ENCODE measurements around the gene MAJIN. TPM values are rescaled to one million over a fixed set of nuclear protein-coding genes. Genes with fewer than 3 reads are reported as not detected.
A peak's percentile ranks its signal among the peaks of the same experiment; 100 is the strongest.

Gene MAJIN
- total and polyA plus RNA-seq, 10 of the 15 experiments (the other 5 are each of a cell fraction or from before 2014, with no cell fraction given): 0.10 TPM; not detected in 9

DNA sequence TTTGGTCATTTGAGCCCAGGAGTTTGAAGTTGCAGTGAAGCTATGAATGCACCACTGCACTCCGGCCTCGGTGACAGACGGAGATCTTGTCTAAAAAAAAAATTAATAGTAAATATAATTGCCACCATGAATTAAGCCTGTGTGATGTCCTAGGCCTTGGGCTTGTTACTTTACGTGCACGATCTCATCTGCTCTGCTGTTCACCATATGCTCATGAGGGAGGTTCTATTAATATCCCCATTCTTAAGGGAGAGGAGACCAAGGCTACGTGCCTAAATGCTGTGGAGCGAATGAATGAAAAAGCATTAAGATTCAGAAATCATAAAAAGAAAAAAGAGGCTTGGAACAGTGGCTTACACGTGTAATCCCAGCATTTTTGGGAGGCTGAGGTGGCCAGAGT is 52.3 kb downstream of the MAJIN start:
- Histone ChIP-seq H3K4me3 (no peak overlapping the region), H3K9ac (ENCODE audit: control insufficient read depth, insufficient read depth, low read length) (no peak overlapping the region), H4K20me1 (ENCODE audit: control insufficient read depth, insufficient read depth) (no peaks in the 10 kb centered on the region), H3K79me2 (ENCODE audit: control insufficient read depth, insufficient read depth, low read length) (peaks cover 11% of the 10 kb centered on the region), H3K4me2 (ENCODE audit: control insufficient read depth, insufficient read depth) (no peak overlapping the region), H3K4me1 (ENCODE audit: control insufficient read depth, insufficient read depth, low read length) (peaks cover 12% of the 10 kb centered on the region), H3K27ac (ENCODE audit: control insufficient read depth, insufficient read depth) (no peak overlapping the region), H3K9me3 (replicated peaks; ENCODE audit: control insufficient read depth, insufficient read depth, low read length) (no peaks in the 10 kb centered on the region), H3K27me3 (replicated peaks in 1 of 2; ENCODE audit: control insufficient read depth in 2 of 2, insufficient read depth in 2 of 2, low read length in 1 of 2) (no peaks in the 10 kb centered on the region), H2AFZ (ENCODE audit: control insufficient read depth, low read depth, low read length) (no peak overlapping the region), H3K36me3 (ENCODE audit: control insufficient read depth in 2 of 2, insufficient read depth in 2 of 2, low read length in 1 of 2) (no peaks in the 10 kb centered on the region)
- DNase-seq (ENCODE audit: low read depth, low spot score): no peak
- in situ Hi-C loops (cut with MboI) (no loop called here), intact Hi-C loops (cut with micrococcal nuclease; ENCODE audit: unreplicated experiment) (loop anchor here (5.0 kb wide), 1 partner anchor 193 kb away; the partner anchor contains the start of gene TM7SF2)
- RAD21 ChIA-PET (ENCODE audit: unreplicated experiment): no interaction called here
- no peak for FAIRE-seq
- 85% methylated on average over 8 of the region's 8 CpGs for WGBS (ENCODE audit: insufficient coverage, insufficient replicate concordance, low lambda C conversion rate, missing lambda C conversion rate)
- POLR2A ChIA-PET: interaction anchor here (0.8 kb wide), 1 partner anchor 77 kb away, joined by 4 read pairs; the partner anchor contains the start of gene BATF2
- no TSS peak for BruUV-seq (replicated peaks)
- no peak for ATAC-seq
- CTCF ChIA-PET: interaction anchor here (0.6 to 2.3 kb wide), 5 partner anchors 26 to 199 kb away, joined by 3 to 9 read pairs (median 3); partner anchors contain the start of genes ARL2 and BATF2
- TF ChIP-seq MTA3 (IDR thresholded peaks at IDR 0.05; ENCODE audit: borderline replicate concordance, low read length) (no peak), NR2C1 (IDR thresholded peaks at IDR 0.05) (no peak), FOS (IDR thresholded peaks at IDR 0.05; ENCODE audit: borderline replicate concordance, extremely low read depth, insufficient read length) (no peak)
- SMC1A ChIA-PET (ENCODE audit: uncharacterized antibody, unreplicated experiment): interaction anchor here (1.3 kb wide), 1 partner anchor 24 kb away, joined by 4 read pairs; no protein-coding TSS in a partner anchor

DNA sequence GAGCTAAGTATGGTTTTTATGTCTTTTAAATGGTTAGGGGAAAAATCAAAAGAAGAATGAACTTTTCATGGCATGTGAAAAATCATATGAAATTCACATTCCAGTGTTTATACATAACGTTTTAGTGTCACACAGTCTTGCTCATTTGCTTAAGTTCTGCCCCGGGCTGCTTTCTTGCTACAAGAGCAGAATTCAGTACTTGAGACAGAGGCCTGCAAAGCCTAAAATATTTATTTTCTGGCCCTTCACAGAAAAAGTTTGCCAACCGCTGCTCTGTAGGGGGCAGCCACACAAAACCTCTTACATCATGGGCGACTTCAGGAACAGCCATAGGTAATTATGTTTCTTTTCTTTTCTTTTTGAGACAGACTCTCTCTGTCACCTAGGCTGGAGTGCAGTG is 53.9 kb downstream of the MAJIN start:
- ChIA-PET POLR2A (interaction anchor here (0.6 to 1.4 kb wide), 6 partner anchors 9 to 136 kb away, joined by 3 to 4 read pairs (median 3); no protein-coding TSS in a partner anchor), RAD21 (ENCODE audit: unreplicated experiment) (interaction anchor here (0.7 to 0.9 kb wide), 2 partner anchors 59 to 139 kb away, joined by 3 to 4 read pairs; no protein-coding TSS in a partner anchor), CTCF (interaction anchor here (0.6 to 2.3 kb wide), 13 partner anchors 9 to 199 kb away, joined by 3 to 18 read pairs (median 3); partner anchors contain the start of genes BATF2 and ZNHIT2), SMC1A (ENCODE audit: uncharacterized antibody, unreplicated experiment) (interaction anchor here (0.8 to 1.8 kb wide), 4 partner anchors 45 to 79 kb away, joined by 3 to 19 read pairs (median 4); partner anchors contain the start of gene BATF2)
- peaks cover 11% of the 10 kb centered on the region for H3K79me2 ChIP-seq (ENCODE audit: control insufficient read depth, insufficient read depth, low read length)
- peak overlapping the region; percentile 23 for H3K4me2 ChIP-seq (ENCODE audit: control insufficient read depth, insufficient read depth)
- peak overlapping the region; percentile 5; the same call in 1 of the 2 replicates for H3K27ac ChIP-seq (ENCODE audit: control insufficient read depth, insufficient read depth)
- no peak for DNase-seq (ENCODE audit: low read depth, low spot score)
- WGBS (ENCODE audit: insufficient coverage, insufficient replicate concordance, low lambda C conversion rate, missing lambda C conversion rate): 0% methylated on average over 4 of the region's 4 CpGs
- H3K4me3 ChIP-seq: peak overlapping the region; percentile 77
- FAIRE-seq: no peak
- intact Hi-C loops (cut with micrococcal nuclease; ENCODE audit: unreplicated experiment): loop anchor here (5.0 kb wide), 1 partner anchor 194 kb away; the partner anchor contains the start of gene TM7SF2
- H3K4me1 ChIP-seq (ENCODE audit: control insufficient read depth, insufficient read depth, low read length): peaks cover 6% of the 10 kb centered on the region
- peak; percentile 9; the same call in 2 of the 3 replicates for ATAC-seq
- no peaks in the 10 kb centered on the region for H3K27me3 ChIP-seq (replicated peaks in 1 of 2; ENCODE audit: control insufficient read depth in 2 of 2, insufficient read depth in 2 of 2, low read length in 1 of 2)
- BruUV-seq (replicated peaks): no TSS peak
- no peaks in the 10 kb centered on the region for H3K36me3 ChIP-seq (ENCODE audit: control insufficient read depth in 2 of 2, insufficient read depth in 2 of 2, low read length in 1 of 2)
- H4K20me1 ChIP-seq (ENCODE audit: control insufficient read depth, insufficient read depth): no peaks in the 10 kb centered on the region
- H3K9me3 ChIP-seq (replicated peaks; ENCODE audit: control insufficient read depth, insufficient read depth, low read length): no peaks in the 10 kb centered on the region
- H3K9ac ChIP-seq (ENCODE audit: control insufficient read depth, insufficient read depth, low read length): peak overlapping the region; percentile 36; the same call in 1 of the 2 replicates
- H2AFZ ChIP-seq (ENCODE audit: control insufficient read depth, low read depth, low read length): peak overlapping the region; percentile 58
- in situ Hi-C loops (cut with MboI): no loop called here
- TF ChIP-seq ATF7 (IDR thresholded peaks at IDR 0.05; ENCODE audit: low read depth): peak; percentile 53
- no peak for TF ChIP-seq GABPA (IDR thresholded peaks at IDR 0.05; ENCODE audit: low read depth)
- TF ChIP-seq REST (IDR thresholded peaks at IDR 0.05; ENCODE audit: low read depth, low read length): peak; percentile 31; the same call in 1 of the 2 replicates
- TF ChIP-seq ZNF217 (IDR thresholded peaks at IDR 0.05): no peak
- TF ChIP-seq, protein P1, sequence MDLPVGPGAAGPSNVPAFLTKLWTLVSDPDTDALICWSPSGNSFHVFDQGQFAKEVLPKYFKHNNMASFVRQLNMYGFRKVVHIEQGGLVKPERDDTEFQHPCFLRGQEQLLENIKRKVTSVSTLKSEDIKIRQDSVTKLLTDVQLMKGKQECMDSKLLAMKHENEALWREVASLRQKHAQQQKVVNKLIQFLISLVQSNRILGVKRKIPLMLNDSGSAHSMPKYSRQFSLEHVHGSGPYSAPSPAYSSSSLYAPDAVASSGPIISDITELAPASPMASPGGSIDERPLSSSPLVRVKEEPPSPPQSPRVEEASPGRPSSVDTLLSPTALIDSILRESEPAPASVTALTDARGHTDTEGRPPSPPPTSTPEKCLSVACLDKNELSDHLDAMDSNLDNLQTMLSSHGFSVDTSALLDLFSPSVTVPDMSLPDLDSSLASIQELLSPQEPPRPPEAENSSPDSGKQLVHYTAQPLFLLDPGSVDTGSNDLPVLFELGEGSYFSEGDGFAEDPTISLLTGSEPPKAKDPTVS (IDR thresholded peaks at IDR 0.05; ENCODE audit: low read depth, low read length): no peak
